Measurements from ENCODE around the gene EML6. TPM values are rescaled to one million over a fixed set of nuclear protein-coding genes. Genes with fewer than 3 reads are reported as not detected.

EML6 gene
- total RNA-seq, 1 donor from 2014 or later, result 0.89 TPM

- intact Hi-C loops (cut with DNase I), result no loop called here
- ATAC-seq, result no peak
These were observed 224.7 kb downstream of the EML6 start for GRCh38 chr2:54948120-54948519.

GRCh38 chr2:54949431-54949830 lies 226.0 kb downstream of the EML6 start:
- DNase-seq (ENCODE audit: low spot score), result no peak
- ATAC-seq, result no peak
- intact Hi-C loops (cut with DNase I), result no loop called here

More at GRCh38 chr2:54948120-54948519, 224.7 kb downstream of the EML6 start:
- no peak for DNase-seq (ENCODE audit: low spot score)

- DNase-seq (ENCODE audit: low spot score), result no peak
- intact Hi-C loops (cut with DNase I), result no loop called here
These were observed 227.3 kb downstream of the EML6 start for GRCh38 chr2:54950811-54951210.

GRCh38 chr2:54952425-54952824 lies 229.0 kb downstream of the EML6 start:
- no peak for ATAC-seq
- no peak for DNase-seq (ENCODE audit: low spot score)
- intact Hi-C loops (cut with DNase I), result no loop called here

More at GRCh38 chr2:54950811-54951210, 227.3 kb downstream of the EML6 start:
- ATAC-seq, result no peak

- ATAC-seq (no peak), DNase-seq (ENCODE audit: low spot score) (no peak)
- intact Hi-C loops (cut with DNase I), result no loop called here
These were observed 229.6 kb downstream of the EML6 start for GRCh38 chr2:54952978-54953456.

- intact Hi-C loops (cut with DNase I), result no loop called here
- DNase-seq (ENCODE audit: low spot score) (no peak), ATAC-seq (no peak)
These were observed 230.7 kb downstream of the EML6 start for GRCh38 chr2:54954158-54954557.

- DNase-seq (ENCODE audit: low spot score), result no peak
- ATAC-seq, result no peak
- intact Hi-C loops (cut with DNase I), result no loop called here
These were observed 231.4 kb downstream of the EML6 start for GRCh38 chr2:54954705-54955357.

GRCh38 chr2:54955358-54956110 lies 232.1 kb downstream of the EML6 start:
- DNase-seq (ENCODE audit: low spot score), result no peak
- no peak for ATAC-seq
- intact Hi-C loops (cut with DNase I), result no loop called here

GRCh38 chr2:54956111-54956627 lies 232.7 kb downstream of the EML6 start:
- intact Hi-C loops (cut with DNase I), result no loop called here
- ATAC-seq (no peak), DNase-seq (ENCODE audit: low spot score) (no peak)

GRCh38 chr2:54957321-54957999 lies 234.0 kb downstream of the EML6 start:
- DNase-seq (ENCODE audit: low spot score), result no peak
- no peak for ATAC-seq
- intact Hi-C loops (cut with DNase I), result no loop called here

- ATAC-seq, result peak; percentile 51
- DNase-seq (ENCODE audit: low spot score), result no peak
- intact Hi-C loops (cut with DNase I), result no loop called here
These were observed 235.4 kb downstream of the EML6 start for GRCh38 chr2:54958717-54959371.

- intact Hi-C loops (cut with DNase I), result no loop called here
- DNase-seq (ENCODE audit: low spot score) (no peak), ATAC-seq (no peak)
These were observed 236.7 kb downstream of the EML6 start for GRCh38 chr2:54960164-54960563.

- DNase-seq (ENCODE audit: low spot score) (no peak), ATAC-seq (no peak)
- intact Hi-C loops (cut with DNase I), result no loop called here
These were observed 239.0 kb downstream of the EML6 start for GRCh38 chr2:54962511-54962910.

- ATAC-seq (peak; percentile 63), DNase-seq (ENCODE audit: low spot score) (no peak)
- intact Hi-C loops (cut with DNase I), result no loop called here
These were observed 239.5 kb downstream of the EML6 start for GRCh38 chr2:54962935-54963440.

- ATAC-seq, result no peak
- intact Hi-C loops (cut with DNase I), result no loop called here
These were observed 240.0 kb downstream of the EML6 start for GRCh38 chr2:54963476-54963875.

GRCh38 chr2:54964271-54964670 lies 240.8 kb downstream of the EML6 start:
- DNase-seq (ENCODE audit: low spot score) (no peak), ATAC-seq (no peak)
- intact Hi-C loops (cut with DNase I), result no loop called here

More at GRCh38 chr2:54963476-54963875, 240.0 kb downstream of the EML6 start:
- no peak for DNase-seq (ENCODE audit: low spot score)

GRCh38 chr2:54964816-54965215 lies 241.4 kb downstream of the EML6 start:
- DNase-seq (ENCODE audit: low spot score), result no peak
- intact Hi-C loops (cut with DNase I), result no loop called here
- no peak for ATAC-seq

GRCh38 chr2:54965425-54965824 lies 242.0 kb downstream of the EML6 start:
- intact Hi-C loops (cut with DNase I), result no loop called here
- no peak for ATAC-seq
- DNase-seq (ENCODE audit: low spot score), result no peak
